HEK293T (cell line): ENCODE data around the gene ENDOD1.

Experiments
- CTCF ChIA-PET: fragments of 350-600 bp; formaldehyde crosslinking; extraction: SDS; loops from one replicate; lab custom pipeline; 2021; ENCODE audit warnings: antibody characterized with exemption, inconsistent platforms; lab: Yijun Ruan, JAX
- POLR2A ChIA-PET: fragments of 350-600 bp; formaldehyde crosslinking; extraction: SDS; loops from one replicate; lab custom pipeline; 2020; ENCODE audit warnings: antibody characterized with exemption, inconsistent platforms; lab: Yijun Ruan, JAX
- DNase-seq: peaks from one replicate; pipeline ENCODE4 v3.0.0; 2012; ENCODE audit warnings: mixed read lengths; ENCODE audit errors: extremely low spot score
- ARNT ChIP-seq: fragments of 450-650 bp; IDR thresholded peaks from 2 replicates; pipeline ENCODE4 v1.6.1; 2017; ENCODE audit warnings: mild to moderate bottlenecking
- BHLHE40 ChIP-seq: fragments of 450-650 bp; IDR thresholded peaks from 2 replicates; pipeline ENCODE4 v1.6.1; 2016; ENCODE audit warnings: mild to moderate bottlenecking, moderate library complexity, borderline replicate concordance
- CTBP1 ChIP-seq: fragments of 450-650 bp; IDR thresholded peaks from 2 replicates; pipeline ENCODE4 v1.6.1; 2016; ENCODE audit warnings: borderline replicate concordance
- ELF4 ChIP-seq: fragments of 450-650 bp; IDR thresholded peaks from 2 replicates; pipeline ENCODE4 v1.6.1; 2017; ENCODE audit warnings: antibody characterized with exemption
- FOXA1 ChIP-seq: fragments of 450-650 bp; IDR thresholded peaks from 2 replicates; pipeline ENCODE4 v1.6.1; 2016; ENCODE audit warnings: mild to moderate bottlenecking
- FOXK2 ChIP-seq: fragments of 450-650 bp; IDR thresholded peaks from 2 replicates; pipeline ENCODE4 v1.6.1; 2016; ENCODE audit warnings: mild to moderate bottlenecking
- FOXM1 ChIP-seq: fragments of 450-650 bp; IDR thresholded peaks from 2 replicates; pipeline ENCODE4 v1.6.1; 2017; ENCODE audit warnings: mild to moderate bottlenecking, borderline replicate concordance
- HDGF ChIP-seq: fragments of 450-650 bp; IDR thresholded peaks from 2 replicates; pipeline ENCODE4 v1.6.1; 2017; ENCODE audit warnings: antibody characterized with exemption, borderline replicate concordance
- L3MBTL2 ChIP-seq: fragments of 450-650 bp; conservative IDR thresholded peaks from 2 replicates; pipeline ENCODE4 v1.6.1; 2016; ENCODE audit warnings: mild to moderate bottlenecking
- LEF1 ChIP-seq: fragments of 450-650 bp; IDR thresholded peaks from 2 replicates; pipeline ENCODE4 v1.6.1; 2017; ENCODE audit warnings: mild to moderate bottlenecking, borderline replicate concordance
- NFRKB ChIP-seq: fragments of 450-650 bp; IDR thresholded peaks from 2 replicates; pipeline ENCODE4 v1.6.1; 2016; ENCODE audit warnings: mild to moderate bottlenecking, moderate library complexity
- PKNOX1 ChIP-seq: fragments of 450-650 bp; IDR thresholded peaks from 2 replicates; pipeline ENCODE4 v1.6.1; 2016
- SP1 ChIP-seq: fragments of 450-650 bp; IDR thresholded peaks from 2 replicates; pipeline ENCODE4 v1.6.1; 2017
- SUZ12 ChIP-seq: fragments of 450-650 bp; IDR thresholded peaks from 2 replicates; pipeline ENCODE4 v1.6.1; 2016; ENCODE audit warnings: mild to moderate bottlenecking
- TARDBP ChIP-seq: fragments of 450-650 bp; IDR thresholded peaks from 2 replicates; pipeline ENCODE4 v1.6.1; 2016
- ZNF384 ChIP-seq: fragments of 450-650 bp; IDR thresholded peaks from 2 replicates; pipeline ENCODE4 v1.6.1; 2016

ENDOD1 gene

GRCh38 chr11:95054356-95054755, 35.3 kb upstream of the ENDOD1 start:
- CTCF ChIA-PET: no interaction called here
- TF ChIP-seq LEF1 (no peak), NFRKB (no peak), TARDBP (no peak), HDGF (no peak), FOXM1 (no peak), FOXK2 (no peak), PKNOX1 (no peak), CTBP1 (no peak)
- POLR2A ChIA-PET: no interaction called here
- no peak for DNase-seq

- TF ChIP-seq SUZ12 (no peak), FOXM1 (no peak), TARDBP (no peak)
- no peak for DNase-seq
- CTCF ChIA-PET: no interaction called here
- POLR2A ChIA-PET: interaction anchor here (4.2 kb wide), 1 partner anchor 12 kb away, joined by 26 read pairs; the partner anchor contains the start of gene SRSF8
Measured at GRCh38 chr11:95055283-95055897, 34.3 kb upstream of the ENDOD1 start.

GRCh38 chr11:95057959-95058358, 31.7 kb upstream of the ENDOD1 start:
- TF ChIP-seq SUZ12: no peak
- TF ChIP-seq LEF1: no peak
- POLR2A ChIA-PET: interaction anchor here (1.2 to 4.2 kb wide), 2 partner anchors 9 to 84 kb away, joined by 3 to 26 read pairs; partner anchors contain the start of gene SRSF8
- DNase-seq: no peak
- CTCF ChIA-PET: interaction anchor here (1.9 kb wide), 1 partner anchor 9 kb away, joined by 5 read pairs; the partner anchor contains the start of gene SRSF8

GRCh38 chr11:95058621-95059020, 31.0 kb upstream of the ENDOD1 start:
- no peak for DNase-seq
- ChIA-PET POLR2A (interaction anchor here (1.2 to 4.2 kb wide), 2 partner anchors 8 to 84 kb away, joined by 3 to 26 read pairs; partner anchors contain the start of gene SRSF8), CTCF (no interaction called here)
- TF ChIP-seq FOXK2 (no peak), L3MBTL2 (no peak), LEF1 (no peak), HDGF (no peak), NFRKB (no peak), PKNOX1 (no peak), FOXM1 (no peak), CTBP1 (no peak), SUZ12 (no peak), BHLHE40 (no peak), TARDBP (no peak), ZNF384 (no peak)

- TF ChIP-seq TARDBP (no peak), FOXK2 (no peak), SP1 (no peak), BHLHE40 (no peak), LEF1 (no peak), NFRKB (no peak), FOXA1 (no peak), FOXM1 (no peak), SUZ12 (no peak), ZNF384 (no peak), CTBP1 (no peak), L3MBTL2 (no peak), HDGF (no peak), ELF4 (no peak), ARNT (no peak), PKNOX1 (no peak)
- DNase-seq: no peak
- POLR2A ChIA-PET: interaction anchor here (4.2 kb wide), 1 partner anchor 8 kb away, joined by 26 read pairs; the partner anchor contains the start of gene SRSF8
- CTCF ChIA-PET: no interaction called here
Measured at GRCh38 chr11:95059046-95059445, 30.6 kb upstream of the ENDOD1 start.

GRCh38 chr11:95065336-95065735, 24.3 kb upstream of the ENDOD1 start:
- DNase-seq: no peak
- no peak for TF ChIP-seq PKNOX1
- no peak for TF ChIP-seq SP1
- no peak for TF ChIP-seq ARNT
- no peak for TF ChIP-seq NFRKB
- TF ChIP-seq ZNF384: no peak
- TF ChIP-seq BHLHE40: no peak
- TF ChIP-seq FOXM1: no peak
- no peak for TF ChIP-seq FOXK2
- TF ChIP-seq L3MBTL2: no peak
- no peak for TF ChIP-seq LEF1
- ChIA-PET POLR2A (interaction anchor here (3.8 kb wide), 1 partner anchor 8 kb away, joined by 26 read pairs; no protein-coding TSS in a partner anchor), CTCF (interaction anchor here (0.6 kb wide), 1 partner anchor 73 kb away, joined by 5 read pairs; no protein-coding TSS in a partner anchor)
